Motor neuron (in vitro differentiated cells): Measurements from ENCODE around the gene SLC41A1. TPM values are rescaled to one million over a fixed set of nuclear protein-coding genes. Genes with fewer than 3 reads are reported as not detected.

Source experiments
- ATAC-seq, 8 experiments: fragments of 200-7000 bp; cut with Tn5 transposase; replicated peaks in 6 of 8; 2 replicates each; pipeline ENCODE4 v1.8.0; 2021; ENCODE audit warnings: mild to moderate bottlenecking in 8 of 8, moderate library complexity in 8 of 8
- H3K27ac ChIP-seq, 2 donors: fragments of 250-450 bp; sonication (Bioruptor Pico); 2 replicates each; pipeline ENCODE4 v1.9.0; 2021; ENCODE audit warnings: antibody characterized with exemption in 2 of 2, mild to moderate bottlenecking in 2 of 2, moderate library complexity in 1 of 2
- H3K4me1 ChIP-seq, 2 donors: fragments of 250-450 bp; sonication (Bioruptor Pico); replicated peaks in 1 of 2; 2 replicates each; pipeline ENCODE4 v1.6.1; 2021; ENCODE audit warnings: antibody characterized with exemption in 2 of 2, mild to moderate bottlenecking in 2 of 2, moderate library complexity in 1 of 2
- H3K4me3 ChIP-seq, 5 donors: fragments of 250-450 bp; sonication (Bioruptor Pico); 2 replicates each; pipeline ENCODE4 v1.9.0; 2021; ENCODE audit warnings: antibody characterized with exemption in 5 of 5, mild to moderate bottlenecking in 5 of 5, moderate library complexity in 4 of 5
- WGBS, 10 experiments: fragments of 450-650 bp; shearing (Covaris generic); methylation state at CpG; one replicate each; pipeline ENCODE4 v1.0.0; 2022; 5-methylcytosine and 5-hydroxymethylcytosine counted together
- in situ Hi-C, 9 experiments: fragments of 400-800 bp; cut with MboI; loops; one replicate each; pipeline ENCODE4 v1.15.0; 2021; ENCODE audit warnings: low sequenced_read_pairs in 9 of 9, low pct_unique_long_range_greater_than_20kb in 2 of 9; ENCODE audit not compliant: unreplicated experiment in 9 of 9
- total RNA-seq, 8 experiments: library from RNA; unstranded; fragments of 300-600 nt; gene quantifications; 2 replicates each; pipeline versions ENCODE4 v1.2.3 to v1.2.4, GENCODE V29; 2022

Gene SLC41A1
- total RNA-seq, 8 experiments from 2014 or later, result 9.1 to 72.4 (median 16.0) TPM

DNA sequence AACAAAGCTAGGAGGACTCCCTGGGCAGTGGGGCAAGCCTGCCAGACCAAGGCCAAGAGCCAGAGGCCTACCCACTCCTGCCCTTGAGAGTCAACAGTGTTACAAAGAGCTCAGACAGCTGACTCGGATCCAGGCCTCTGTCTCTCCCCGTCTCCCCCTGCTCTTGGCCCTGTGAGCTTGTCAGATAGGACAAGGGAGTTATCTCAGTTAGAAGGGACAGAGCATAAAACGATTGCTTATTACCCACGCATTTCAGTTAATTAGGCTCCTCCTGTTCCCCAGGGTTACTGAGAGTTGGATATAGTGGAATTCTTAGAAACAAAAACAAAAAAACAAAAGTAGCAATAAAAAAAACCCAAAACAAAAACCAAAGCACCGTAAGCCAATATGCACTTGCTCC lies 1.3 kb downstream of the SLC41A1 start:
- Histone ChIP-seq H3K27ac (no peak overlapping the region), H3K4me1 (peaks cover 16 to 27% of the 10 kb centered on the region in 2 donors), H3K4me3 (peak overlapping the region; percentile 82 to 94 (median 83))
- in situ Hi-C loops, result no loop called here
- ATAC-seq, result peak in 1 of 8 experiments; percentile 6
- 11 to 30% (median 16%) methylated on average over 1 to 5 of the region's 5 CpGs; no CpG with 5 or more reads in 1 of the 10 experiments for WGBS, 10 experiments

DNA sequence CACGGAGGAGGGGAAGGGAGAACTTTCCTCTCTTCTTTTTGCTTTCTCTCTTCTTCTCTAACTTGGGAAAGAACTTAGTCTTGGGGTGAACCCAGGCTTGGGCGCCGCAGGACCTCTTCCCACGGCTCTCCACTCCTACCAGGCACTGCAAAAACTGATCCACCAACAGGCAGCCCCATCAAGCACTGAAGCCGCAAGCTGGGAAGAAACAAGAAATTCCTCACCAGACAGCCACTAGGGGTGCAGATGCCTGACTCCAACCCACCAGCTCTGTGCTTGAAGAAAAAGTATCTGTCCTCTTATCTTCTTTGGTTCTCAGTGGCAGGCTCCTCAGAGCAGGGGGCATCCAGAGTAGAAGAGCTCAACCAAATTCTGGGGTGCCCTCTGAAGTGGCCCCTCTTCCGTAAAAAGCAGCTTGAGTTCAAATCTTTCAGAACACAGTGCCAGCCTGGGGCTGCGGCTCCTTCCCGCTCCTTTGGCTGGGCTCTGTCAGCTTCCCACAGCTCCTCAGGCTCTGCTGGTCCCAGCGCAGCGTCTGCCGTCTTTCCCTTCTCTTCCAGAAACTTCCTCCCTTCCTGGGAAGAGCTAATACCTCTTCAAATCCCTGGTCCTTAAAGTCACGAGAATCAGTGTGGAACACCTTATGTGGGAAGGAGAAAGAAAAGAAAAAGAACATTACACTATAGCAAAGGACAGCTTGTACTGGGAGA lies 2.4 kb downstream of the SLC41A1 start:
- 85 to 100% (median 96%) methylated on average over 2 to 11 of the region's 12 CpGs; no CpG with 5 or more reads in 1 of the 10 experiments for WGBS, 10 experiments
- H3K4me1 ChIP-seq, result peaks cover 16 to 27% of the 10 kb centered on the region in 2 donors
- in situ Hi-C loops, result no loop called here
- H3K4me3 ChIP-seq, result no peak overlapping the region
- no peak overlapping the region for H3K27ac ChIP-seq
- ATAC-seq, result no peak

DNA sequence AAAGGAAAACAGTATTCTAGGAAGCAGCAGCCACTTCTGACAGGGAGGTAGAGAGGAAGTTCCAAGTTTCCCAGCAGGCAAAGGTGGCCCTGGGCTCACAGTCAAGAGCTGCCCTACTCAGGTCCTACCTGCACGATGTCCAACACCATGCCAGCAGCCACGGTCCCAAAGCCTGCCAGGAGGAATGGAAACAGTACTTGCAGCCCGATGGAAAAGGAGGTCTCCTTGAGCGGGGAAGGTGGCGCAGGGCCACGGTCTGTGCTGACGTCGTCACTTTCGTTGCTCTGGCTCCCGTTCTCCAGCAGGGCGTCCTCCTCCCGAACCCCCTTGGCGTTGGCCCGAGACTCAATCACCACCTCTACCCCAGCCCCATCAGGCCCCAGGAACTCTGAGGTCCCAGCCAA lies 3.1 kb downstream of the SLC41A1 start:
- in situ Hi-C loops, result no loop called here

DNA sequence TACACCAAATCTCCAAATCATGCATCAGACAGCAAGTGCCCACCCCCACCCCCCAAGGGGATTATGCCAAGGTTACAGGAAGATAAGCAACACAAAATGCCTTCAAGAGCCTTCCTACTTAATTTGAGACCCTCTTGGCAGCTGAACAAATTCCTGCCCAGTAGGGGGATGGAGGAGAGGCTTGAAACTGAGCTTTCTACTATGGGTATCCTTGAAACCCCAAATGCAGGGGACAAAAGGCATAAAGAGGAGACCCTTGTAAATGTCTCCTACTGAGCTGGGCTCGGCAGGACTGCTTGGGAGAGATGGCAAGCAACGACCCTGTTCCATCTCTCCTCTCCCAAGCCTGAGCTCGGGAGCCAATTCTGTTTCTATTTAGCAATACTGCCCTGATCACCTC lies 3.5 kb downstream of the SLC41A1 start:
- no peak overlapping the region for H3K27ac ChIP-seq
- in situ Hi-C loops, result no loop called here
- 67 to 84% (median 75%) methylated on average over 1 to 3 of the region's 3 CpGs; no CpG with 5 or more reads in 4 of the 10 experiments for WGBS, 10 experiments
- H3K4me3 ChIP-seq, result no peak overlapping the region
- ATAC-seq, result no peak
- peaks cover 16 to 27% of the 10 kb centered on the region in 2 donors for H3K4me1 ChIP-seq

More for the DNA sequence above, 3.1 kb downstream of the SLC41A1 start:
- WGBS, 10 experiments, result 60 to 100% (median 100%) methylated on average over 1 to 7 of the region's 14 CpGs; no CpG with 5 or more reads in 2 of the 10 experiments
- Histone ChIP-seq H3K4me1 (peaks cover 16 to 27% of the 10 kb centered on the region in 2 donors), H3K27ac (no peak overlapping the region), H3K4me3 (no peak overlapping the region)
- no peak for ATAC-seq

DNA sequence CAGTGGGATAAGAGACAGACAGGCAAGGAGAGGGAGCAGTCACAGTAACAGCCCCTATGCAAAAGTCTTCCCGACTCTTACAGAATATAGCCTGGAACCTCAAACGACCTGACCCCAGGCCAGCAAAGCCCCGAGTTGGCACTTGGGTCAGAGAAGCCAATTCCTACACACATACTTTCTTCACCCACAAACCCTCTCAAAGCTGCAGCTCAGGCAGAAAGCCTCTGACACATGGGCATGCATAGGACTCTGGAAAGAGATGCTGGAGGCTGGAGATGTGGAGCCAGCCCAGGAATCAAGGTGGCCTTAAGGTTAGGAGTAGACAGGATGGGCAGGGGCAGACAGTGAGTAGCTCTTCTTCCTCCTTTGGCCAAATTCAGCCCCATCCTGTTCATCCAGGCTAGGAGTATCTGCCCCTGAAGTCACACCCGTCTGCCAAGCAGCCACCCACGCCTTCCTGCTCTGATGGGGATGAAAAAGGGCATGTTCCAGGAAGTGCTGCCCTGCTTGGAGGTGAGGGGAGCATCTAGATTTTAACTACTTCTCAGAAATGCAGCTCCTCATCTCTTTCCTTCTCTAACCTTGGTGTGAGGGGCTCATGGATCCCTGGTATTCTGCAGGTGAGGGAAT lies 7.8 kb downstream of the SLC41A1 start:
- in situ Hi-C loops, result no loop called here
- H3K27ac ChIP-seq, result no peak overlapping the region
- ATAC-seq, result peak in 1 of 8 experiments; percentile 12
- no peak overlapping the region for H3K4me3 ChIP-seq
- 33 to 82% (median 76%) methylated on average over 1 to 3 of the region's 5 CpGs; no CpG with 5 or more reads in 3 of the 10 experiments for WGBS, 10 experiments
- peaks cover 0 to 9% of the 10 kb centered on the region in 2 donors for H3K4me1 ChIP-seq

DNA sequence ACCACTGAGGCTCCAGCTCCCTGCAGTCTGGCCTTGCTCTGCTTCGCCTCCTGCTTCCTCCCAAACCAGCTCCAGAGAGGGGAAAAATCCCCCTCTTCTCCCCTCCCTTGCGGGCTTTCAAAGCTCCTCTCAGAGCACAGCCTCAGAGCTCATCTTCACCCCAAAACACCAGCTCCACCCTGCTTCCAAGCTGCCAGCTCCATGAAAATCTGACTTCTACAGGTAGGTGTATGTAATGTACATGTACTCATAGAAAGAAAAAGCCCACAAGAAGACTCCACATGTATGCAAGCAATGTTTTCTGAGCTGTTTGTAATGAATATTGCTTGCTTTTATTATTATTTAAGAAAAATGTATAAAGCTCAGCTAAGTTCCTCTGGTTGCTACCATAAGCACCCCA lies 8.4 kb downstream of the SLC41A1 start:
- H3K27ac ChIP-seq, result no peak overlapping the region
- H3K4me1 ChIP-seq, result peaks cover 0 to 8% of the 10 kb centered on the region in 2 donors
- in situ Hi-C loops, result no loop called here
- H3K4me3 ChIP-seq, result no peak overlapping the region
- WGBS, 10 experiments, result 83 to 100% (median 95%) methylated on average over 1 to 2 of the region's 2 CpGs; no CpG with 5 or more reads in 4 of the 10 experiments
- ATAC-seq, result no peak

DNA sequence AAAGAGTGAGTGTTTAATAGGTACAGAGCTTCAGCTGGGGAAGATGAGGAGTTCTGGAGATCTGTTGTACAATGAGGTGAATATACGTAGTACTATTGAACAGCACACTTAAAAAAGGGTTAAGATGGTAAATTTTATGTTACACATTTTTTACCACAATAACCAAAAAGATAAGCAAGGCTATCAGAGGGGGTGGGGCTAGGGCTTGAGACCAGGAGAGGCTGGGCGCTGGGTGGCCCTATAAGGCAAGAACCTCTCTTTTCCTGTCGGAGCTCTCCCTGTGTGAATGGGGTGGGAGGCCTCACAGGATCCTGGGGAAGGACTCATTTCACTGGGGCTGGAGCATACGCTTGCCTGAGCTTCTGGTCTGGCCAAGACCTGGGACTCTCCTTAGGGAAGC lies 9.0 kb downstream of the SLC41A1 start:
- Histone ChIP-seq H3K4me3 (no peak overlapping the region), H3K4me1 (peaks cover 0 to 2% of the 10 kb centered on the region in 2 donors), H3K27ac (no peak overlapping the region)
- 68 to 100% (median 100%) methylated on average over 1 to 4 of the region's 4 CpGs; no CpG with 5 or more reads in 2 of the 10 experiments for WGBS, 10 experiments
- no peak for ATAC-seq
- in situ Hi-C loops, result no loop called here

DNA sequence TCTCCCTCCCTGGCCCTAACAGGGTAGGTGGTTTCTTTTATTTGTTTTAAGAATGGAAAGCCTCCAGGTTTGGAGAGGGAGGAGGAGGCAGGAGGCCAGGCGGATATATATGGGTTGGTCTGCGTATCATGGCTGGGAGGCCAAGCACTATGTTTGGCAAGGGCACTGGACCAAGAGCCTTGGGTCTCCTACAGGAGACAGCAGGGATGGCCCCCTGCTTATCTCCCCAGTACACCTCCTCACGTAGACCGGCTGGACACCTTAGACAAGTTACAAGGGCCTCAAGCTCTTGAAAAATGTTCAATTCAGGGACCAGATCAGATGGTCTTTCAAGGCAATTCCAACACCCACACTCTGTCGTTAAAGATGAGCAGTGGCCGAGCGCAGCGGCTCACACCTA lies 10.9 kb downstream of the SLC41A1 start:
- 78 to 100% (median 95%) methylated on average over 1 to 8 of the region's 8 CpGs; no CpG with 5 or more reads in 1 of the 10 experiments for WGBS, 10 experiments
- no peak overlapping the region for H3K4me3 ChIP-seq
- in situ Hi-C loops, result no loop called here
- H3K4me1 ChIP-seq, result no peaks in the 10 kb centered on the region
- no peak for ATAC-seq
- H3K27ac ChIP-seq, result no peak overlapping the region

DNA sequence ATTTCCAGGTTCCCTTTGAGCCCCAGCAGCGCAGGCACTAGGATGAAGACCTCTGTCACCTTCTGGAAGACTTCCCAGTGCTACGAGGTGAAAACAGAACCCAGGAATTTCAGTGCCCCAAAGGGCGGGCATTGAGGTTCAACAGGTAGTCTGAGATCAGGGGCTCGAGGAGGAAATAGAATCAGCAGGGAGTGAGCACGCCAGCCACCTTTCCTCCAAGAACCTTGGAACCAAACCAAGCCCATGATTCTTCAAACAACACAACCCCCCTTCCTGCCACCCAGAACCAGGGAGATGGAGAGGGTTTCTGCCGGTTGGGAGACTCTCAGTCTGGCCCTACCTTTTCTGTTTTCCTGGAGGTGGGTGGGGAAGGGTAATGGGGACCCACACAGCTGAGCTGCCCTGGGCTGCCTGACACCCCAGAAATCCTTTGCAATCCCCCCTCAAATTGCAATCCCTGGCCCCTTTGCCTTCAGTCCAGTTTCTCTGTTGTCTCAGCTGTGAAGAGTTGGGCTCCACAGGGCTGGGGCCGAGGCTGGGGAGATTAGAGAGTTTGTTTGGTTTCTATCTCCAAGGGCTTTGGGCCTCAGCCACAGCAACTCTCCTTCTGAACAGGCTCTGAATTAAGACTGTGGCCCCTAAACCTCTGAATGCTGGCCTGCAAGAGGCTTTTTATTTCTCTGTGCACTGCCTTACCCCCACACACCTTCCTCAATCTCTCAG lies 11.9 kb downstream of the SLC41A1 start:
- peak in 1 of 8 experiments; percentile 77 for ATAC-seq
- 78 to 100% (median 85%) methylated on average over 1 to 4 of the region's 7 CpGs; no CpG with 5 or more reads in 3 of the 10 experiments for WGBS, 10 experiments
- no peak overlapping the region for H3K4me3 ChIP-seq
- H3K4me1 ChIP-seq, result no peaks in the 10 kb centered on the region
- H3K27ac ChIP-seq, result no peak overlapping the region
- in situ Hi-C loops, result no loop called here

DNA sequence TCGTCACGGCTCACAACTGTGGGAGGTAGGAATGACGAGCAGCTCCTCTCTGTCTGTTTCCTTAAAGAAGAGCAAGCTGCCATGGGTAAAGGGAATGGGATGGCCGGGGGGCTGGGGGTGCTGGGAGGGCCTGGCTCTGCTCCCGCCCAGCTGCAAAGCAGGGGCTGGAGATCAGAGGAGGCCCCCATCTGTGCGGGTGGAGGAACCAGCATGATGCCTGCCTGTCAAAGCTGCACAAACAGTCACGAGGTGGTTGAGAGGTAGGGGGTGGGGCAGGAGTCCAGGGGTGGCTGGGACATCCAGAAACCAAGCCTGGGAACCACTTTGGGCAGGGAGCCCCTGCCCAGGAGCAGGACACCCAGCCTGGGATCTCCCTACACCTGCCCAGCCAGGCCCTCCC lies 12.6 kb downstream of the SLC41A1 start:
- ATAC-seq, result no peak
- WGBS, 10 experiments, result 40 to 54% (median 49%) methylated on average over 2 to 5 of the region's 7 CpGs; no CpG with 5 or more reads in 6 of the 10 experiments
- in situ Hi-C loops, result no loop called here
- Histone ChIP-seq H3K27ac (no peak overlapping the region), H3K4me1 (no peaks in the 10 kb centered on the region), H3K4me3 (no peak overlapping the region)

DNA sequence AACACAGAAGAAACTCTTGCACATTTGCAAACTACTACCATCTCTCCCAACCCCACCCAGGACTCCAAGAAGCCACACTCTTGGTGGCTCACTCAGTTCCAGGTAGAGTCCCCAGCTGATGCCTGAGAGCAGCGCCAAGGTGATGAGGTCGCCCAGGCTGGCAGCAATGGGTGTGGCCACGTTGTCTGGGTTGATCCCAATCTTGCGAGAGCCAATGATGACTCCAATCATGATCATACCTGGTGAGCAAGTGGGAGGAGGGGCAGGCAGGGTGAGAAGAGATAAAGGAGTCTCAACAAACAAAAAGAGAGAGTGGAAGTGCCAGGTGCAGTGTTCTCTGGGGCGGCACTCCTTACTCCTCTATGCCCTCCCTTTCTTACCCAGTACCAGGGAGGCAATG lies 14.4 kb downstream of the SLC41A1 start:
- in situ Hi-C loops, result loop anchor here in 3 of 9 experiments (10.0 to 25.0 kb wide), 3 partner anchors 116 to 314 kb away; partner anchors contain the start of gene AVPR1B (in 1 of the 3)
- ATAC-seq, result no peak
- no peaks in the 10 kb centered on the region for H3K4me1 ChIP-seq
- H3K4me3 ChIP-seq, result no peak overlapping the region
- WGBS, 10 experiments, result 67 to 100% (median 77%) methylated on average over 1 to 5 of the region's 5 CpGs; no CpG with 5 or more reads in 2 of the 10 experiments
- H3K27ac ChIP-seq, result no peak overlapping the region

DNA sequence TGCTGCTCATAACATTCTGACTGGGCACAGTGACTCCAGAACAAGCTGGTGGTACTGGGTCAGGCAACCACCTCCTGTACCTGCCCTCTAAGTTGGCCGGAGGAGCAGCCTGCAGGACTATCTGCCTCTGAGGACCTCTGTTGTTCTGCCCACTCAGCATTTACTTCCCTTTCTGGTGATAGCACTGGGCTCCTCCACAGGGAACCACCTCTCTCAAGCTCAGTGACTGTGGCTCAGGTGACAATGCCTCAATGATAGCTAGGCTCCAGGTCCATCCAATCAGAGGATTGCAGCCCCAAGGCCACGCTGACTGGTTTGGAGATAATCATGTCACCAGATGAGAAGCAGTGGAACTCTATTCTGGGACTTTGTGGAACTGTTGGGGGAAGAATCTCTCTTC lies 15.8 kb downstream of the SLC41A1 start:
- no peak overlapping the region for H3K4me3 ChIP-seq
- H3K27ac ChIP-seq, result no peak overlapping the region
- no peak for ATAC-seq
- in situ Hi-C loops, result loop anchor here in 3 of 9 experiments (10.0 to 25.0 kb wide), 3 partner anchors 118 to 315 kb away; partner anchors contain the start of gene AVPR1B (in 1 of the 3)
- H3K4me1 ChIP-seq, result peaks cover 0 to 7% of the 10 kb centered on the region in 2 donors
- 92 to 100% (median 100%) methylated on average over 1 to 2 of the region's 2 CpGs; no CpG with 5 or more reads in 5 of the 10 experiments for WGBS, 10 experiments
